Caco-2 (cell line): ENCODE measurements around the gene FGF12. TPM values are rescaled to one million over a fixed set of nuclear protein-coding genes. Genes with fewer than 3 reads are reported as not detected.

Experiments used
- BruUV-seq: library from RNA; stranded (reverse); fragments of 400-500 nt; replicated peaks from 2 replicates; lab custom pipeline; 2021; lab: Mats Ljungman, UMichigan
- CTCF ChIA-PET: fragments of 300-600 bp; sonication (Branson Sonifier 250); formaldehyde crosslinking; loops from one replicate; lab custom pipeline; 2022; ENCODE audit warnings: antibody characterized with exemption; lab: Charles Lee
- POLR2A ChIA-PET: fragments of 300-600 bp; sonication (Branson Sonifier 250); formaldehyde crosslinking; loops from one replicate; lab custom pipeline; 2022; ENCODE audit warnings: antibody characterized with exemption; lab: Charles Lee
- DNase-seq, 2 experiments: peaks; one replicate each; pipeline versions ENCODE4 v3.0.0 to v3.0.0-alpha.2; 2020 to 2022
- H3K27me3 ChIP-seq: replicated peaks from 2 replicates; pipeline ENCODE4 v1.6.0; 2011; ENCODE audit warnings: low read length; ENCODE audit not compliant: control insufficient read depth, insufficient read depth
- H3K36me3 ChIP-seq: 2 replicates; pipeline ENCODE4 v1.5.1; 2011; ENCODE audit warnings: low read length; ENCODE audit not compliant: control insufficient read depth, insufficient read depth
- H3K4me1 ChIP-seq: fragments of 250-450 bp; sonication (Bioruptor Pico); 2 replicates; pipeline ENCODE4 v1.5.1; 2020; ENCODE audit warnings: mild to moderate bottlenecking
- H3K4me3 ChIP-seq: 2 replicates; pipeline ENCODE4 v1.5.1; 2011; ENCODE audit warnings: low read depth, mild to moderate bottlenecking, control low read depth, low read length
- H3K9me3 ChIP-seq: fragments of 250-450 bp; sonication (Bioruptor Pico); 2 replicates; pipeline ENCODE4 v1.5.1; 2020; ENCODE audit warnings: mild to moderate bottlenecking, moderate library complexity
- H3K27ac Mint-ChIP-seq: one replicate; pipeline ENCODE4 v1.8.0; 2022; ENCODE audit warnings: mixed read lengths; ENCODE audit not compliant: unreplicated experiment
- H3K27me3 Mint-ChIP-seq: one replicate; pipeline ENCODE4 v1.8.0; 2022; ENCODE audit warnings: mixed read lengths; ENCODE audit not compliant: insufficient read depth, unreplicated experiment
- H3K36me3 Mint-ChIP-seq: one replicate; pipeline ENCODE4 v1.8.0; 2022; ENCODE audit warnings: mild to moderate bottlenecking, mixed read lengths; ENCODE audit not compliant: insufficient read depth, unreplicated experiment
- H3K4me1 Mint-ChIP-seq: one replicate; pipeline ENCODE4 v1.8.0; 2022; ENCODE audit warnings: low read depth, mixed read lengths; ENCODE audit not compliant: unreplicated experiment
- H3K4me3 Mint-ChIP-seq: one replicate; pipeline ENCODE4 v1.8.0; 2022; ENCODE audit warnings: mild to moderate bottlenecking, moderate library complexity, mixed read lengths; ENCODE audit not compliant: unreplicated experiment
- H3K9me3 Mint-ChIP-seq: one replicate; pipeline ENCODE4 v1.8.0; 2022; ENCODE audit warnings: mixed read lengths; ENCODE audit not compliant: unreplicated experiment
- intact Hi-C: fragments of 100-400 bp; cut with micrococcal nuclease; formaldehyde crosslinking; loops from one replicate; pipeline ENCODE4 v1.10.0; 2022; ENCODE audit not compliant: unreplicated experiment
- total RNA-seq: library from RNA; stranded (reverse); gene quantifications from 2 replicates; pipeline ENCODE4 v1.2.3, GENCODE V29; 2022
- TF ChIP-seq, protein P1 (sequence below), 2 experiments: fragments of 200-600 bp in 1 of 2; IDR thresholded peaks; 1 replicate in 1 of 2; 2 replicates in 1 of 2; pipeline versions ENCODE4 v1.5.1 to v1.8.0; 2011 to 2022; ENCODE audit warnings: antibody characterized with exemption in 1 of 2, control low read depth in 1 of 2, inconsistent platforms in 1 of 2, low read depth in 1 of 2, low read length in 1 of 2, mild to moderate bottlenecking in 1 of 2, moderate library complexity in 1 of 2; ENCODE audit not compliant: insufficient read depth in 1 of 2, severe bottlenecking in 1 of 2, unreplicated experiment in 1 of 2

The FGF12 gene
- total RNA-seq, 1 experiment from 2014 or later: 0.41 TPM

- Histone ChIP-seq H3K27me3 (no peaks in the 10 kb centered on the region), H3K4me1 (peaks cover 16% of the 10 kb centered on the region), H3K4me3 (no peak overlapping the region), H3K36me3 (no peaks in the 10 kb centered on the region), H3K9me3 (no peaks in the 10 kb centered on the region)
- no peak for DNase-seq
- no peaks in the 10 kb centered on the region for H3K36me3 Mint-ChIP-seq
- BruUV-seq: no TSS peak
- peaks cover 26% of the 10 kb centered on the region for H3K4me1 Mint-ChIP-seq
- H3K4me3 Mint-ChIP-seq: no peak overlapping the region
- peaks cover 9% of the 10 kb centered on the region for H3K9me3 Mint-ChIP-seq
- ChIA-PET POLR2A (no interaction called here), CTCF (no interaction called here)
- intact Hi-C loops: no loop called here
- no peaks in the 10 kb centered on the region for H3K27me3 Mint-ChIP-seq
- H3K27ac Mint-ChIP-seq: peak overlapping the region; percentile 20
- TF ChIP-seq, protein P1, sequence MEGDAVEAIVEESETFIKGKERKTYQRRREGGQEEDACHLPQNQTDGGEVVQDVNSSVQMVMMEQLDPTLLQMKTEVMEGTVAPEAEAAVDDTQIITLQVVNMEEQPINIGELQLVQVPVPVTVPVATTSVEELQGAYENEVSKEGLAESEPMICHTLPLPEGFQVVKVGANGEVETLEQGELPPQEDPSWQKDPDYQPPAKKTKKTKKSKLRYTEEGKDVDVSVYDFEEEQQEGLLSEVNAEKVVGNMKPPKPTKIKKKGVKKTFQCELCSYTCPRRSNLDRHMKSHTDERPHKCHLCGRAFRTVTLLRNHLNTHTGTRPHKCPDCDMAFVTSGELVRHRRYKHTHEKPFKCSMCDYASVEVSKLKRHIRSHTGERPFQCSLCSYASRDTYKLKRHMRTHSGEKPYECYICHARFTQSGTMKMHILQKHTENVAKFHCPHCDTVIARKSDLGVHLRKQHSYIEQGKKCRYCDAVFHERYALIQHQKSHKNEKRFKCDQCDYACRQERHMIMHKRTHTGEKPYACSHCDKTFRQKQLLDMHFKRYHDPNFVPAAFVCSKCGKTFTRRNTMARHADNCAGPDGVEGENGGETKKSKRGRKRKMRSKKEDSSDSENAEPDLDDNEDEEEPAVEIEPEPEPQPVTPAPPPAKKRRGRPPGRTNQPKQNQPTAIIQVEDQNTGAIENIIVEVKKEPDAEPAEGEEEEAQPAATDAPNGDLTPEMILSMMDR (IDR thresholded peaks at IDR 0.05; ENCODE audit: insufficient read depth in 1 of 2, low read depth in 1 of 2, low read length in 1 of 2, severe bottlenecking in 1 of 2, unreplicated experiment in 1 of 2): no peak
Measured at GRCh38 chr3:192092388-192093005, 634.8 kb downstream of the FGF12 start.

DNA sequence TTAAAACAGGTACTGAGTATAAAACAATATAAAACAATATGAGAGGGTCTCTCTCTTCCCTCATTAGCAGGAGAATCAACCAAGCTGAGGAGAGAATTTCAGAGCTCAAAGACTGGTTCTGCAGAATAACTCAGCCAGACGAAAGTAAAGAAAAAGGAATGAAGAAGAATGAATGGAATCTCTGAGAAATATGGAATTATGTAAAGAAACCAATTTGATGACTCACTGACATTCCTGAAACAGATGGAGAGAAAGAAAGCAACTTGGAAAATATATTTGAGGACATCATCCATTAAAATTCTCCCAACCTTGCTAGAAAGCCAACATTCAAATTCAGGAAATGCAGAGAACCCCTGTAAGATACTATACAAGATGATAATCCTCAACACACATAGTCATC lies 635.5 kb downstream of the FGF12 start:
- TF ChIP-seq, protein P1 (IDR thresholded peaks at IDR 0.05; ENCODE audit: insufficient read depth in 1 of 2, low read depth in 1 of 2, low read length in 1 of 2, severe bottlenecking in 1 of 2, unreplicated experiment in 1 of 2): no peak
- no peak for DNase-seq
- H3K27me3 Mint-ChIP-seq: no peaks in the 10 kb centered on the region
- intact Hi-C loops: no loop called here
- H3K4me3 Mint-ChIP-seq: no peak overlapping the region
- no peaks in the 10 kb centered on the region for H3K36me3 Mint-ChIP-seq
- Histone ChIP-seq H3K36me3 (no peaks in the 10 kb centered on the region), H3K9me3 (no peaks in the 10 kb centered on the region), H3K4me3 (no peak overlapping the region), H3K27me3 (no peaks in the 10 kb centered on the region), H3K4me1 (peaks cover 16% of the 10 kb centered on the region)
- peaks cover 26% of the 10 kb centered on the region for H3K4me1 Mint-ChIP-seq
- peaks cover 9% of the 10 kb centered on the region for H3K9me3 Mint-ChIP-seq
- ChIA-PET CTCF (no interaction called here), POLR2A (no interaction called here)
- peak overlapping the region; percentile 20 for H3K27ac Mint-ChIP-seq
- BruUV-seq: no TSS peak

- Histone ChIP-seq H3K27me3 (no peaks in the 10 kb centered on the region), H3K4me1 (peaks cover 16% of the 10 kb centered on the region), H3K36me3 (no peaks in the 10 kb centered on the region), H3K9me3 (no peaks in the 10 kb centered on the region), H3K4me3 (no peak overlapping the region)
- DNase-seq: no peak
- no peaks in the 10 kb centered on the region for H3K27me3 Mint-ChIP-seq
- H3K4me1 Mint-ChIP-seq: peaks cover 26% of the 10 kb centered on the region
- CTCF ChIA-PET: no interaction called here
- no peaks in the 10 kb centered on the region for H3K36me3 Mint-ChIP-seq
- peaks cover 20% of the 10 kb centered on the region for H3K9me3 Mint-ChIP-seq
- H3K27ac Mint-ChIP-seq: peak overlapping the region; percentile 20
- no TSS peak for BruUV-seq
- H3K4me3 Mint-ChIP-seq: no peak overlapping the region
- intact Hi-C loops: no loop called here
- POLR2A ChIA-PET: no interaction called here
- TF ChIP-seq, protein P1 (IDR thresholded peaks at IDR 0.05; ENCODE audit: insufficient read depth in 1 of 2, low read depth in 1 of 2, low read length in 1 of 2, severe bottlenecking in 1 of 2, unreplicated experiment in 1 of 2): no peak
Measured at GRCh38 chr3:192090586-192090985, 636.8 kb downstream of the FGF12 start.

Other genes with a start within 250 kb of the FGF12 start
- gene MB21D2, start 190.3 kb upstream of the FGF12 start, total RNA-seq: 10.6 and 11.0 TPM in 2 replicates